HuH-7.5 (cell line): ENCODE data around the gene NTRK3.
"Not testable (repeated sequence)": the region's sequence is repeated elsewhere in the genome, so short reads cannot be mapped to it uniquely, and the experiment has no call there.

ENCODE experiments used
- DNase-seq: peaks from one replicate; pipeline ENCODE4 v3.0.0; 2011; ENCODE audit warnings: low spot score

The NTRK3 gene

DNA sequence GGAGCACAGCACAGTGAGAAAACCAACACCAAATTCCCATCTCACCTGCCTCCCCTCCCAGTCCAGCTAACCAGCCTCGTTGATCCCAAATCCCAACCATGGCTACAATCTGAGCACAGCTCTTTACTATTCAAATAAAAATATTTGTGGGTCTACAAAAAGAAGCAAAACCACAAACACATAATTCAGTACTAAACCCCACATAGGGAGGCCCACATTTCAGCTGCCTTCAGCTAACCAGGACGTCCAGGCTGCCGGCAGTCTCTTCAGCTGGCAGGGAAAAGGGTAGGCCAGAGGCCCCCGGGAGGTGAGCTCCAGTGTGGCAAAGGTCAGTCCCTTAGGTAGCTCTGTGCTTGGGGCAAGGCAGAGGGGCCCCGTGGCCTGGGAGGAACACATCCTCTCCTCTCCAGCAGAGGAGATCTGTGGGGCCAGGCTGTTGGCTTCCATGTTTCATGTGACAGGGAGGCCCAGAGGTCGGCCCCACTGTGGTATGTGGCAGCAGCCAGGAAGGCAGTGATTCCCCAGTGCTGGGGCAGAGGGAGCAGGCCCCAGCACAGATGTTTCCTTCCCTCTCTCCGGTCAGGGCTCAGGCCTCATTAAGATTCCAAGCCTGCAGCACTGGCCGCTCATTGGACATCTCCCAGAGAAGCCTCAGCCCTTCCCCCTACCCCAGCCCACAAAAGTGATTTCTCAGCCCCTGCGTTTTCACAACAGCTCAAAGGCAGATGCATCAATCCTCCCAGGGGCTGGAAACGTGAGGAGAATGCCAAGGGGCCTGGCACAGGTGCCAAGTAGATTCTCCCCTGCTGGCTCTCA, 381.4 kb downstream of the NTRK3 start:
- DNase-seq: no peak

DNA sequence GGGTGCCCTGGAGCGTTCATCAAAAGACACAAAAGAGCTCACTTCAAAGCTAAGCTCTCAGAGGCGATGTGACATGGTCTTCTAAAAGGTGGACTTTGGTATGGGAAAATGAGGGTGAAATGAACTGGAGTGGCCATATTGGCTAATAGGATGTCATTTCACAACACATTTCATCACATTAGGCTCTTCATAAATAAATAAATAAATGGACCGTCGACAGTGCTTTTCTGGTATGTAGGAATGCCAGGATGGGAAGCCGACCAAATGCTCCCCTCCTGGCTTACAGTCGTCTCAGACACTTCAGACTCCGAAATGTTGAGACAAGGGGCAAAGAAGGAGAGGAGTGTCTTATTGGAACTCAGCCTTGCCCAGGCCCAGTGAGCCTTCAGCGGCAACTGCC, 383.0 kb downstream of the NTRK3 start:
- no peak for DNase-seq

DNA sequence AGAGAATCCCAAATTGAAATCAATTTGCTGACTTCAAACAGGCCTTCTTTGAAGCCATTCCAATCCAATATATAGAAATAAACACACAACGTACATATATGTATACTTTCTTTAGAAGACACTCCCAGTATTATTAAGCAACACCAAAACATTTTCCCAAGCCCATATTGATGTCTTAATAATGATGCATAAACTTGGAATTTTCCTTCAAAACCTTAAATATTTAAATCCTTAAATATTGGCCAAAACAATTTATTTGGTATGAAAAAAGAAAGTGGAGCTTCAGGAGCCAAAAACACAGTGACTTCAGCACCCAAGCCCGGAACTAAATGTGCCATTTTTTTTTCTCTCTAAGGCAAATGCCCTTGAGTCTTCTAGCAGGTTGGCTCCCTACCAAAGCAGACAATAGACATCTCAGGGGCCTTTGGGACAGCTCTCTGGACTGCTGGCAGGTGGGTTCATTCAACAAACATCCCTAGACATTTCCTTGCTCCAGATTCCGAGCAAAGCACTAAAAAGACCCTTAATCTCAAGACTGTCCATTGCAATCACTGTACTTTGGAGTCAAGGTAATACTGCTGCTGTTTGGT, 384.7 kb downstream of the NTRK3 start:
- DNase-seq: no peak

DNA sequence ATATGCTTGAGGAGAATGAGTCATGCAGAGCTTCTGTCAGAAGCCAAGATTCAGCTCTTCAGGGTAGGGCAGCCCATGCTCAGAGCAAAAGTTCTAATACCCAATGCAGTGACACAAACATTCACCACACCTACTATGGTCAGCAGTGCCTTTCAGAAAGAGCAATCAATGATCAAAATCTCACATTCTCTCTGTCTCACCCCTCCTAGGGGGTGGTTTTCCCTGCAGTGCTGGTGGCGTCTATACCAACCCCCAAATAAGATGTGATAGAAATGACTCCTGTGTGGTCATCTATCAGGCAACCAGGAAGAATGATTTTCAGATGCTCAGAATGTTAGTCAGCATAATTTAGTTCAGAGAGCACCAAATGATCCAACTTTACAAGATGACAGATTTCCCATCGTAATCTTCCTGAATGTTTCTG, 385.3 kb downstream of the NTRK3 start:
- no peak for DNase-seq

DNA sequence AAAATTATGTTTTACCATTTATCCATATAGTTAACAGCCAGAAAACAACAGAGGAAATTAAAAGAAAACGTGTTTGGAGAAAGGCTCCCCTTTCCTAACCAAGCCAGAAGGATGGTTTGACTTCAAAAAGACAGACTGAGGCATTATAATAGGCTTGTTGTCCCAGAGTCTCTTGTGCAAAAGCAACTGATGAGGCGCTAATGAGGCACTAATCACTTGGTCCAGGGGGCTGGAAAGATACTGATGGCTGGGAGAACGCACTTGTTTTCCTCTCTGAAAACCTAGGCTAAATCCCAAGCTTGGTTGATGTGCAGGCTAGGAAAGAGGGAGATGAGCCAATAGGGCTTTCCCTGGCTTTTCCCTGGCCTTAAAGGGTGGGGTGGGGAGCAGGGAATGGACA, 389.6 kb downstream of the NTRK3 start:
- no peak for DNase-seq

DNA sequence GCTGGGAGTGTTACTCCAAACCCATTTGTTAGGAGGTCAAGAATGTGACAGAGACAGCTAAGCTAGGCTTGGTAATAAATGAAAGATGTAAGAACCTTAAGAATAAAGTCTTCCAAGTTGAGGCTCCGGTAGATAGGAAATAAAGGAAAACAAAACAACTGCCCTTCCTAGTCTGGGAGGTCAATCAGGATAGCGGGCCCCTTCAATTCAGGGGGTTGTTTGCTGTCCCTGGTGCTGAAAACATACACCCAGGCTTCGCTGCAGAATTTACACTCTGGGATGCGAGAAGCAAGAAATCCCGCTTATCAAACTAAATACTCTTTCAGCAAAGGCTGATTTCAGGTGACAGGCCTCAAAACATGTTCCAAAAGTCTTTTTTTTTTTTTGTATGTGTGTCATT, 393.4 kb downstream of the NTRK3 start:
- DNase-seq: no peak

DNA sequence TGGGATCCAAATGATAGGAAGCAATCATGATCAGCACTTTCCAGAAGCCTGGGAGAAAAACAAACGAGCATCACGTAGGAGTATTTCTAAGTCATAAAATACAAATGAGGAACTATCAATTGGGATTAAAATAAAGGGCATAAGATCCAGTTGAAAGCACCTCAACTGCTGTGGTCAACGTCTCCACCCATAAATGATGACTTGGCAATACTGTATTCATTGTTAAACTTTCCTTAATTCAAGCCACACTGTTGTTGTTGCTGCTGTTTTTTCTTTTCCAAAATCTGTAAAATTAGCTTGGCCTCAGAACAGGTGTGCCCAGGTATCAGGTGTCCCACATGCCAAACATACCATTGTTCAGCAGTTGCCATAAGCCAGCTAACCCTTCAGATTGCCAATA, 395.8 kb downstream of the NTRK3 start:
- no peak for DNase-seq

DNA sequence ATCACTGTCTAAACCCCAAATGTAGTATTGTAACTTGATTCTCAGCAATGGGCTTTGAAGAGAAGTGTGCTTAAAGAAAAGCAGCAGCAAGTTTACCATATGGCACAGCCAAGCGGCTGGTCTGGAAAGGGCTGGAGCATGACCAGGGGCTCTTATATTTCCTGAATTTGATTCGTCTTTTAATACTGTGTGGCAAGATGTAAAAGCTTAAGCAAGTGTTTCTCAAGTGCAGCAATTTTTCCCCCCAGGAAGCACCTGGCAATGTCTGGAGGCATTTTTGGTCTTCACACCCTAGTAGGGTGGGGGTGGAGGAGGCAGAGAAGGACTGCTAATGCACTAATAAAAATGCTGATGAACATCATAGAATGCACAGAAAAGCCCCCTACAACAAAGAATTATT, 397.9 kb downstream of the NTRK3 start:
- no peak for DNase-seq

DNA sequence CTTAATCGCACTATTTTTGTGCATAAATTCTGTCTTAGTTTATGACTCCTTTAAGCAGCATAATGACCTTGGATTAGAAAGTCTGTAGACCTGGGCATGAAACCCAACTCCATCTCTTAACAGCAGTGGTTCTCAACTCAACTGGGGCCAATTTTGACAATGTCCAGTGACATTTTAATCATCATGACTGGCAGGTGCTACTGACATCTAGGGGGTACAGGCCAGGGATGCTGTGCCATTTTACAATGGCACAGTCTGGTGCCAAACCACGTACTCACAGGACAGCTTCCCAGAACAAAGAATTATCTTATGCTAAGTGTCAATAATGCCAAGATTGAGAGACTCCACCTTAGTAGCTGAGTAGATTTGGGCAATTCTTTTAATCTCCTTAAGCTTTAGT, 405.0 kb downstream of the NTRK3 start:
- no peak for DNase-seq

DNA sequence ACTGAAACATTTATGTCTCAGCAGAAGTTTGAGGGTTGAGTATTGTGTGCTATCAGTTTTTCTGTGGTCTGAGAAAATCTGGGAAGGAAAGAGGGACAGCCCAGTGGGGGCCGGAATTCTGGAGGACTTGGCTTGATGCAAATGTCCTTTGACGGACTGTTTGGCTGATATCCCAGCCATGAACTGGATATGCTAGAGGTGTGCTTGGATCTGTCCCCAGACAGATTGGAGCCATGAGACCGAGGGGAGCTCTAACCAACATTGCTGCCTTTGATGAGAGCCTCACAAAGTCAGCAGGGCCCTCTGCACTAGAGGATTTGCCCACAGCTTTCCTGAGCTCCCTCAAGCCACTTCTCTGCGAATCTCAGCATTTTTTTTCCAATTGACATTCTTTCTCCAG, 405.6 kb downstream of the NTRK3 start:
- no peak for DNase-seq

DNA sequence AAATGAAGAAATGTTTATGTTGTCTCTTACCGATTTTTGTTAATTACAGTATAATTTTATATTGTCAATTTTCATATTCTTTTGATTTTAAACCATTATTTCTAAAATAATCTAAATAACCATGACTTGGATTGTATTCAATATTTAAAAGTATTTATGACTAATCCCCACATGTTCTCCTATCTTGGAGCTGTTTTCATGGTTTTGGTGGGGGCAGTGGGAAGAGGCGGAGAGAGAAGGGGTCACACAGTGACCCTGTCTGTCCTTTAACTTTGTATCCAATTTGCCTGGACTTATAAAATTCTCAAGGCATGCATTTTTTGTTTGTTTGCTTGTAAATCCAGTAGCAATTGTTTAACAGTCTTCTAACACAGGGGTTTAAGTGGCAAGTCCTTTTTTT, 407.4 kb downstream of the NTRK3 start:
- DNase-seq: no peak

DNA sequence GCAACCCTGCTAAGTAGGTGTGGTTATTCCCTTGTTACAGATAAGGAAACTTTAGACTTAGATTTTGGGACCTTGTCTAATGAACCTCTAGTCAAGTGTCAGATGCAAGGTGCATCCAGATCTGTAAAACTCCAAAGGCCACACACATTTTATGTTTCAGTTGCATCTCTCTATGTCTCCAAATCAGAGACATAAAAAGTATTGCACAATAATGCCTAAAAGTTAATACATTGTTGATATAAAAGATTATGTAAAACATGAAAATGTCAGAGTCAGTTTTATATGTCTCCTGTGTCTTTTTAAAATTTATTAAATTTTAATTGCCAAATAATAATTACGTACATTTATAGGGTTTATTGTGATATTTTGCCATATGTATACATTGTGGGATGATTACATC, 408.5 kb downstream of the NTRK3 start:
- DNase-seq: no peak

DNA sequence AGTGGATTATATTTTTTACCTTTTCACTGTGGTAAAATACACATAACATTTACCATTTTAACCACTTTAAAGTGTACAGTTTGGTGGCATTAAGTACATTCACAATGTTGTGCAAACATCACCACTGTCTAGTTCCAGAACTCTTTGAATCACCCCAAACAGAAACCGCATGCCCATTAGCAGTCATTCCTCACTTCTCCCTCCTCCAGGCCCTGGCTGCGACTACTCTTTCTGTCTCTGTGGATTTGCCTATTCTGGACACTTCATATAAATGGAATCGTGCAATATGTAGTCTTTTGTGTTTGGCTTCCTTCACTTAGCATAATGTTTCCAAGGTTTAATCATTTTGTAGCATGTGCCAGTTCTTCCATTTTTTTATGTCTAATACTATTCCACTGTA, 409.8 kb downstream of the NTRK3 start:
- no peak for DNase-seq

DNA sequence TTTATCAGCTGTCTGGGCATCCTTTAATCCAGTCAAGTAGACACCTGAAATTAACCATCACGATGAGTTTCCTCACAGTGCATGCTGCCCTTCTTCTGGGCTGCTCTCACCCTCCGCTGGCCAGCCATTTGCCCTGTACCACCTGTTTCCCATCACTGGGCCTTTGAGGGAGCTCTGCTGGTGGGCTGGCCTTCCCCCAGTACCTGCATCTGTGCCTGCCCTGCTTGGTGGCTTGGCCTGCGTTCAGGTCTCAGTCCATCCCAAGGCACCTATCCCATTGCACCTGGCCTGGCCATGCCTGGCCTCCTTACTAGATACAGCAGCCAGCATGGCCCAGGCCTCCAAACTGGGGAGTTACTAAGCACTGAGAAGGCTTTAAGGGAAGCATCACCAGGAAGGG, 413.2 kb downstream of the NTRK3 start:
- DNase-seq: no peak

DNA sequence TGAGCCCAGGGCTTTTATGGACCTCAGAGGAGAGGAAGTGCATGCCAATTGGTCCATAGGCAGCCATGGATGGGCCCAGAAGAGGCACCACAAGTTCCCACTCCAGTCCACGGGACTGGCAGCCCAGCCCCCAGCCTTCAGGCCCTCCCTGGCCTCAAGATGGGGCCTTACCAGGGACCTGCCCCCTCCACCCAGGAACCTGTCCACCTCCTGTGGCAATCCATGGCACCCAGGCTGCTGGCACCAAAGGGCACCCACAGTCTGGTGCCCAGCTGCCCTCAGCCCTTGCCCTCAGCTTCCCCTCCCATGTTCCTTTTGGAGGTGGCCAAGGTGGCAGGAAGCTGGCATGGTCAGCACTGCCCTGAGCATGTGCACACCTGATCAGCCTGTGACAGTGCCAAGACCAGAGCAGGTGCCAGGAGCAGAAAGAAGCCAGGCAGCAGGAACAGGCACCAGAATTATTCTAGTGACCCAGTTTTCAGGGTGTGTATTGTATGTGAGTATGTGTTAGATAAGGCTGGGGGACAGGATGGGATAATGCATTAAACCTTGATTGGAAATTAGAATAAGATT, 415.0 kb downstream of the NTRK3 start:
- no peak for DNase-seq

DNA sequence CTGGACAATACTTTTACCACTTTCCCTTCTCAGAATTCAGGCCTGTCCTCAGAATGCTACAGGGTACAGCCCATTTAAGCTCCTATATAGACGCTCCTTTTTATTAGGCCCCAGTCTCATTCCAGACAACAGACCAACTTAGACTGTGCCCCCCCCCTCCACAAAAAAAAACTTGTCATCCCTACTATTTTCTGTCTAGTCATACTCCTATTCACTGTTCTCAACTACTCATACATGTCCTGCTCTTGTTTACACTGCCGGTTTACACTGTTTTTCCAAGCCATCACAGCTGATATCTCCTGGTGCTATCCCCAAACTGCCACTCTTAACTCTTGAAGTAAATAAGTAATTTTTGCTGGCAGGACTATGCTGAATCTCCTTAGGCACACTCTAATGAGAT, 420.7 kb downstream of the NTRK3 start:
- not testable (repeated sequence) for DNase-seq

DNA sequence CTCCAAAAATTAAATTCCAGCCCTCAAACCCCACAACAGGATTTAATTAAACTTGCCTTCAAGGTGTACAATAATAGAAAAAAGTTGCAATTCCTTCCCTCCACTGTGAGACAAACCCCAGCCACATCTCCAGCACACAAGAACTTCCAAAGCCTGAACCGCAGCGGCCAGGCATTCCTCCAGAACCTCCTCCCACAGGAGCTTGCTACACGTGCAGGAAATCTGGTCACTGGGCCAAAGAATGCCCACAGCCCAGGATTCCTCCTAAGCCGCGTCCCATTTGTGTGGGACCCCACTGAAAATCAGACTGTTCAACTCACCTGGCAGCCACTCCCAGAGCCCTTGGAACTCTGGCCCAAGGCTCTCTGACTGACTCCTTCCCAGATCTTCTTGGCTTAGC, 423.2 kb downstream of the NTRK3 start:
- not testable (repeated sequence) for DNase-seq

DNA sequence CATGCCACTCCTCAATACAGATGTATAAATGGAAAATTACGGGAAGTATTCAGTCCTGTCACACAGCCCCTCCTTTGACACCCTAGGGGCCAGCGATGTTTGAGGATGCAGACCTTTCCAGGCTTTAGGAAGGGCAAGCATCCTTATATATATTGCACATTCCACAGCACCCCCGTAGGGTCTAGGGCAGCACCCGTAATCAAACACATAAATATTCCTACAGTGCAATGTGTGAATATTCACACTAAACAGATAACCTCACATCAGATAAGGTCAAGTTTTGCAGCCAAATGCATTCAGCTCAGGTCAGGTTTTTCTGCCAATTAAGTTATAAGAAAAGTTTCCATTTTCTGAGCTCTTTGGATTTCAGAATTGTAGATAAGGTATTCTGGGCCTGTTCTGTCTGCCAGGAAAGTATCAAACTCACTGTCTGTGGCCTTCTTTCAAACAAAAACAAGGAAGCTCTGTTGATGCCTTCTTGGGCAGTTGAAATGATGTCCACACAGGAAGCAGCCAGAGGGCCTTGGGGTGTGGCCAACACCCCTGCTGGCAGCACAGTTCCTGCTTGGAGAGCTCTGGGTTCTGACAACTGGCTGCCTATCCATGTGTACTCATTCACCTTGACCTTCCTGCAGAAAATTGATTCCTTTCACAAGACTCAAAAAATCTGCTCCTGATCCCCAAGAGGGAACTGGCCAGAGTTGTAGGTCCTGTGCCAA, 427.0 kb downstream of the NTRK3 start:
- no peak for DNase-seq

DNA sequence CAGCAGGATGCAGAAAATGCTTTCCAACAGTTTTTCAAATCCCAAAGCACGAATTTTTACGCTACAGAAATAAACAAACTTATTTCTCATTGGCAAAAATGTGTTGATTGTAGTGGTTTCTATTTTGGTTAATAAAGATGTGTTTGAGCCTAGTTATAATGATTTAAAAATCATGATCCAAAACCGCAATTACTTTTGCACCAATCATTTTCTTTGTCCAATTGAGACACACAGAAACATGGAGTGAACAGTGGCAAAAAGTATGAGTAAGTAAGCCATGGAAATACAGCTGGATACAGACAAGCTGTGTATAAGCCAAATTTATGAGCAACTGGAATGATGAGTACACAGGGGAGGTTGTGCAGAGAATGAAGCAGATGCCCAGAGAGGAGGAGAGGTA, 427.9 kb downstream of the NTRK3 start:
- no peak for DNase-seq

DNA sequence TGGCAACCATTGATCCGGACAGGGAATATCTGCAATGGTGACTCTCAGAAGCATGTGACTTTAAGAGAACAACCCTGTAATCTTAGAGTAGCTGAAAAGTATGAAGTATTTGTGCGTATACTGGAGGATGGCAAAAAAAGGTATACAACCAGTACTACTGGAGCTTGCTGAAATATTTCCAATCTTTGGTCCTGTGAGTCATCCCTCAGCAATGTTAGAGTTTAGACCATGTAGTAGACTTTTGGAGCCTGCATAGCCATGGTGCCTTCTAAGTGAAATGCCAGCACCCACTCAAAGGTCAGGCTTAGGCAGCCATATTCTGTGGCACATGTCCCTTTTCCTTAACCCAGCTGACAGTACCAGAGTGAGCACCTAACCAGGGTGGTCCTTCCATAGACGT, 429.4 kb downstream of the NTRK3 start:
- no peak for DNase-seq

DNA sequence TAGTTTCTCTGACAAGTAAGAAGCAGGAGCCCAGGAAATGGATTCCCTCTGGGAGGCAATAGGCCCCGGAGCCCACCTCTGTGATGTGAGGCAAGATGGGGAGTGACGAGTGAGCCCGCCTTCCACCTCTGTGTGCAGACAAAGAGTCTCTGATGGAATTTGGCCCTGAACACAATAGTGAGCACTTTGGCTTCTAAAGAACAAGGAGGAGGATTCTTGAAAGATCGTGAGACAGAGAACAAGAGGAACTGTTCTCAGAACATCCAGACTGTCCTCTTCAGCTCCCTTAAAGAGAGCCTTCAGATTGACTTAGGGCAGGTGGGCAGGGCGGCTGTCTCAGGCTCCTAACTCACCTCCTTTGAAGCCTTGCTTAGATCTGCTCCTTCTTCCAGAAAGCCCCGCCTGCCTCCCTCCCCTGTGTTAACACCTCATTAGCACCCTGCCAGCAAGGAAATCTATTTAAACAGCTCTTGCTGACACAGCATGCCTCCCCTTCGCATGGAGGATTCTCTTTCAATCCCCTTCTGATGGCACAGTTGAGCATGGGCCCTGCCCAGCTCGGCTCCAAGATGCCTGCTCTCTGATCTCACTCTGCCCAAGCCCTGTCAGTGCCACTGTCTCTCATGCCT, 430.3 kb downstream of the NTRK3 start:
- no peak for DNase-seq

DNA sequence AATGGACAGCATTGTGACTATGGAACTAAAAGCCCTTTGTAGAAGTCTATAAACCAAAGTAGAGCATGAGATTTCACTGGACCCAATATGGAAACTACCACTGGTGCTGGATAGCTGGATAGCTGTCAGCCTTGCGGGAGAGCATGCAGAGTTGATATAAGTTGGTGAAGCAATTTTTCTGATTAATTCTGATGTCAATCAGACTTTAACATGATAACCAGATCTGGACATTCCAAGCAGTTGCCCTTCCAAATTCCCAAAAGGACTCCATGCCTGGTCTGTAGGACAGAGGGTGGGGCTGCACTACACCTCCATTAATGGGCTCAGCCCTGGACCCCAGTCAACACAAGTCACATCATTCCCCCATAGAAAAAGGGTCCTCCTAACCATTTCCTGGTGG, 437.8 kb downstream of the NTRK3 start:
- no peak for DNase-seq

DNA sequence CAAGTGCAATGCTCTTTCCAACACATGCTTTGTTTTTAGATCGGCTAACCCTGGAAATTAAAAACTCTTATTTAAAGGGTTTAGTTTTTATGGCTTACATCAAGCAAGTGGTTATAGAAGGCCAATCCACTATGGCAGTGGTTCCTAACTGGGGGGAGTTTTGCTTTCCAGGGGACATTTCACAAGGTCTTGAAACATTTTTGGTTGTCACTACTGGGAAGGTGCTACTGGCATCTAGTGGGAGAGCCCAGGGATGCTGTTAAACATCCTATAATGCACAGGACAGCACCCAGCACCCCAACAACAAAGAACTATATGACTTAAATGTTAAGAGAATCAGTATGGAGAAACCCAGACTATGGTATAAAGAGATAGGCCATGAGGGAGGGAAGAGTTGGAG, 439.0 kb downstream of the NTRK3 start:
- DNase-seq: no peak
